GM13977 (cell line): ENCODE measurements around the gene CACNA1E.

ENCODE experiments used
- DNase-seq: peaks from one replicate; pipeline ENCODE4 v3.0.0; 2012; ENCODE audit warnings: low spot score
- in situ Hi-C: fragments of 300-500 bp; cut with MboI; formaldehyde crosslinking; loops from one replicate; pipeline ENCODE4 v1.12.0; 2022; ENCODE audit warnings: low sequenced_read_pairs, low pct_unique_long_range_greater_than_20kb, mixed read lengths, inconsistent platforms; ENCODE audit not compliant: unreplicated experiment
- TF ChIP-seq, protein P1 (sequence below): IDR thresholded peaks from 2 replicates; pipeline ENCODE4 v1.5.1; 2012; ENCODE audit warnings: mild to moderate bottlenecking, control low read depth; ENCODE audit not compliant: insufficient read depth; ENCODE audit errors: extremely low read depth, missing control alignments

Gene CACNA1E

GRCh38 chr1:181798191-181798926 lies 315.0 kb downstream of the CACNA1E start:
- TF ChIP-seq, protein P1, sequence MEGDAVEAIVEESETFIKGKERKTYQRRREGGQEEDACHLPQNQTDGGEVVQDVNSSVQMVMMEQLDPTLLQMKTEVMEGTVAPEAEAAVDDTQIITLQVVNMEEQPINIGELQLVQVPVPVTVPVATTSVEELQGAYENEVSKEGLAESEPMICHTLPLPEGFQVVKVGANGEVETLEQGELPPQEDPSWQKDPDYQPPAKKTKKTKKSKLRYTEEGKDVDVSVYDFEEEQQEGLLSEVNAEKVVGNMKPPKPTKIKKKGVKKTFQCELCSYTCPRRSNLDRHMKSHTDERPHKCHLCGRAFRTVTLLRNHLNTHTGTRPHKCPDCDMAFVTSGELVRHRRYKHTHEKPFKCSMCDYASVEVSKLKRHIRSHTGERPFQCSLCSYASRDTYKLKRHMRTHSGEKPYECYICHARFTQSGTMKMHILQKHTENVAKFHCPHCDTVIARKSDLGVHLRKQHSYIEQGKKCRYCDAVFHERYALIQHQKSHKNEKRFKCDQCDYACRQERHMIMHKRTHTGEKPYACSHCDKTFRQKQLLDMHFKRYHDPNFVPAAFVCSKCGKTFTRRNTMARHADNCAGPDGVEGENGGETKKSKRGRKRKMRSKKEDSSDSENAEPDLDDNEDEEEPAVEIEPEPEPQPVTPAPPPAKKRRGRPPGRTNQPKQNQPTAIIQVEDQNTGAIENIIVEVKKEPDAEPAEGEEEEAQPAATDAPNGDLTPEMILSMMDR = no peak
- DNase-seq = no peak
- in situ Hi-C loops = no loop called here

DNA sequence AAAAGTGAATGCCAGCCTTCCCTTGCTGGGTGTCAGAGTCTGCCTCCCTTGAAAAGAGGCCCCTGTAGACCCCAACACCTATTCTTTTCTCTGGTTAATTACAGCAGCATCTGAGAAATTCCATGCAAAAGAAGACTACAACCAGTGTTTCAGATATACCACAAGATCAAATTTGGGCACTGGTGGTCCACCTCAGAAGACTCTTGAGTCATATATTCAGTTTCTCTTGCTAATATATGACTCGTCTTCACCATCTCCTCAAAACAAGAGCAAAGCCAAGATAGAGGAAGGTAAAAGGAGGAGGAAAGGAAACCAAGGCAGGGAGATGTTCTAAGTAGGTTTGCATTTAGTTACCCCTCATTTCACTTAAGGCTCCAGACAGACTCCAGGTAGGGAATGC lies 318.3 kb downstream of the CACNA1E start:
- in situ Hi-C loops = no loop called here
- TF ChIP-seq, protein P1 = no peak

DNA sequence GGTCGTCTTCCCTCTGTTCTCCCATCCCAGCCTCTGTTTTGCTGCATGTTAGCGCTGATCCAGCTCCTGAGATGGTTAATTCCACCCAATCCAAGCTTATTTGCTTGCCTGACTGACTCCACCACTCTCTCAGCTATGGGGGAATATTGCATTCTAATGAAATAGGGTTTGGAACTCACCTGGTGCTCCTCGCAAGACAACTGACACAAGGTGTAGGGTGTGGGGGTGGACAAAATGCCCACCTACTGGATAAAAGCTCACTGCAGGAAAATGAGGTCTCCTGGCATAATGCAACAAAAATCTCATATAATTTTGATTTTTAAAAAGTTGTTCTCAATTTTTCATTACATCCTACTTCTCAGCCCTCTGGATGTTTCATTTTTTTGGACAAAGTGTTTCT lies 319.1 kb downstream of the CACNA1E start:
- no peak for DNase-seq
- in situ Hi-C loops = no loop called here
- TF ChIP-seq, protein P1 = no peak

More for the DNA sequence above, 318.3 kb downstream of the CACNA1E start:
- DNase-seq = no peak

- TF ChIP-seq, protein P1 = no peak
- no peak for DNase-seq
- in situ Hi-C loops = no loop called here
These were observed 320.1 kb downstream of the CACNA1E start for GRCh38 chr1:181803421-181803820.

DNA sequence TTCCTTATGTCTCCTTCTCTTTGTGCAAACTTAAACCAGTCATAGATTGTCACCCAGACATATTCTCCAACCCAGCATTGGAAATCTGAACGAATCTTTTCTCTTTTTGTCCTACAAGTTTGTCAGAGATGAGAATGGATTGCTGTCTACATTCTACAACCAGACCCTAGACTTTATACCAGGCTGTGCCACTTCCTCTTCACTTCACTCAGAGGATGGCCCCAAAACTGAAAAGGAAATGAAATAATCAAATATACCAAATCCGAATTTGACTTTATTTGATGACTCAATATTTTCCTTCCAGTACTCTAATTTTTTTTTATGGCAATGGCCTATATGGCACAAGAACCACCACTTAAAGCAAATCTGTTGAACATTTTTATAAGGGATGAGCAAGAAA lies 321.7 kb downstream of the CACNA1E start:
- in situ Hi-C loops = no loop called here
- TF ChIP-seq, protein P1 = no peak
- DNase-seq = no peak

DNA sequence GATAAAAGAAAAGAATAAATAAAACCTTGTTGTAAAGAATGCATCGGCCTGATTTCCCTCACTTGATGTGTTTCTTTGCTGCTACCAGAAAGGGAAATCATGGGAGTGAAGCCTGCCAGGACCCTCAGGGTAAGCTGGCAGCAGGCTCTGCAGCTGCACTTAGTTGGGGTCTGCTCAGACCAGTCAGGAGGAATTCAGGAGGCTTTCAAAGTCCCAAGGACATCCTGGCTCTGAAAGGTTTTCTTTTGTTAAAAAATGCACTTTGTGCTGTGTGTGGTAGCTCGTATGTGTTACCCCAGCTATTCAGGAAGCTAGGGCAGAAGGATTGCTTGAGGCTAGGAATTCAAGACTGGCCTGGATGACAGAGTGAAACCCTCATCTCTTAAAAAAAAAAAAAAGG lies 323.4 kb downstream of the CACNA1E start:
- TF ChIP-seq, protein P1 = no peak
- in situ Hi-C loops = no loop called here
- DNase-seq = no peak
